ENCODE measurements around the gene CSMD2. TPM values are rescaled to one million over a fixed set of nuclear protein-coding genes. Genes with fewer than 3 reads are reported as not detected.

Gene CSMD2
- total RNA-seq, 4 donors from 2014 or later = 0.09 to 0.20 TPM; not detected in 2

DNA sequence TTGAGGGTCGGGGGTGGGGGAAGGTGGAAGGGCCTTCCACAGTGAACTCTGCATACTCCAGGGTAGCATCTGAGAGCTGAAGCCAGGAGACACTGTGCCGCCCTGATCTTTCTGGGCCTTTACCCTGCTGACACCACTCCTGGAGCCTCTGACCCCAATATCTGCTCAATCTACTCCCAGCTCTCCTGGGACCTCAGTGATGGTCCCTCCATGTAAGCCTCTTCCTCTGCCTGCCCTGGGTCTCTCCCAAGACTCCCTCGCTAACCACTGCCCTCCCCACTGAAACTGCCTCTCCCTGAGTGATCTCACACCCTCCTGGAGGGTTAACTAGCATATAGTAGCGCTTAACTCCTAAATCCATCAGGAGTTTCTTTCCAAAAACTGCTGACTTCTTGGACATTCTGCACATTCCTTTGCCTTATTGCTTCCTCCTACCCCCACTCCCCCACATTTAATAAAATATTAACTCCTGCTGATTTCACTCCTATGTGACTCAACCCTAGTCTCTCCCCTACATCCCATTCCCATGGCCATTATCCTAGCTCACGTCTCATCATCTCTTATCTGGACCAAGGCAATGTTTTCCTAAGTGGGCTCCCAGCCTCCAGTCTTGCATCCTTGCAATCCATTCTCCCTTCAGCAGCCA, 155.6 kb downstream of the CSMD2 start:
- Histone ChIP-seq H3K4me3 (no peak overlapping the region), H3K36me3 (no peaks in the 10 kb centered on the region), H3K27ac (no peak overlapping the region), H3K9me3 (no peaks in the 10 kb centered on the region), H3K4me1 (no peaks in the 10 kb centered on the region), H3K27me3 (no peaks in the 10 kb centered on the region)
- DNase-seq (no peak), ATAC-seq (no peak)
- intact Hi-C loops (cut with DNase I; ENCODE audit: low total_unique reads) (no loop called here), in situ Hi-C loops (cut with MboI; ENCODE audit: low sequenced_read_pairs in 4 of 4) (no loop called here)
- TF ChIP-seq POLR2A (IDR thresholded peaks at IDR 0.05) = no peak
- TF ChIP-seq, protein P1, sequence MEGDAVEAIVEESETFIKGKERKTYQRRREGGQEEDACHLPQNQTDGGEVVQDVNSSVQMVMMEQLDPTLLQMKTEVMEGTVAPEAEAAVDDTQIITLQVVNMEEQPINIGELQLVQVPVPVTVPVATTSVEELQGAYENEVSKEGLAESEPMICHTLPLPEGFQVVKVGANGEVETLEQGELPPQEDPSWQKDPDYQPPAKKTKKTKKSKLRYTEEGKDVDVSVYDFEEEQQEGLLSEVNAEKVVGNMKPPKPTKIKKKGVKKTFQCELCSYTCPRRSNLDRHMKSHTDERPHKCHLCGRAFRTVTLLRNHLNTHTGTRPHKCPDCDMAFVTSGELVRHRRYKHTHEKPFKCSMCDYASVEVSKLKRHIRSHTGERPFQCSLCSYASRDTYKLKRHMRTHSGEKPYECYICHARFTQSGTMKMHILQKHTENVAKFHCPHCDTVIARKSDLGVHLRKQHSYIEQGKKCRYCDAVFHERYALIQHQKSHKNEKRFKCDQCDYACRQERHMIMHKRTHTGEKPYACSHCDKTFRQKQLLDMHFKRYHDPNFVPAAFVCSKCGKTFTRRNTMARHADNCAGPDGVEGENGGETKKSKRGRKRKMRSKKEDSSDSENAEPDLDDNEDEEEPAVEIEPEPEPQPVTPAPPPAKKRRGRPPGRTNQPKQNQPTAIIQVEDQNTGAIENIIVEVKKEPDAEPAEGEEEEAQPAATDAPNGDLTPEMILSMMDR (IDR thresholded peaks at IDR 0.05 in 4 of 5, conservative IDR thresholded peaks at IDR 0.05 in 1 of 5) = no peak

DNA sequence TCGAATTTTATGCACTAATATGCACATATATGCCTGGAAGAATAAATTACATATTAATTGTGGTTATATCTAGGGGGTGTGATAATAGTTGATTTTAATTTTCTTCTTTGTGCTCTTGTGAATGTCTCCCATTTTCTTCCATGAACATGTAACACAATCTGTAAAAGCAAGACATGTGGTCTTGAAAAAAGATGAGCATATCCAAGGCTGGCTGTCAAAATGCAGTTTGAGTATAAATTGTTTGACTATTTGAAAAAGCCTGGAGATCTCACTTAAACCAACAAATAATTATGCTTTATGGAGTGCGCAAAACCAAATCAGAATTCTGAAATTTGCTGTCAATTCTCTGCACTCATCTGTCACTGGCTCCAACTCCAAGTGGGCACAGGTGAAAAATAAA, 157.3 kb downstream of the CSMD2 start:
- H3K27me3 ChIP-seq = no peaks in the 10 kb centered on the region
- no peaks in the 10 kb centered on the region for H3K9me3 ChIP-seq
- ATAC-seq (no peak), DNase-seq (no peak)
- no peak for TF ChIP-seq POLR2A (IDR thresholded peaks at IDR 0.05)
- TF ChIP-seq, protein P1 (IDR thresholded peaks at IDR 0.05 in 4 of 5, conservative IDR thresholded peaks at IDR 0.05 in 1 of 5) = no peak
- H3K4me1 ChIP-seq = no peaks in the 10 kb centered on the region
- in situ Hi-C loops (cut with MboI; ENCODE audit: low sequenced_read_pairs in 4 of 4) (no loop called here), intact Hi-C loops (cut with DNase I; ENCODE audit: low total_unique reads) (no loop called here)
- no peak overlapping the region for H3K27ac ChIP-seq
- H3K4me3 ChIP-seq = no peak overlapping the region
- no peaks in the 10 kb centered on the region for H3K36me3 ChIP-seq

DNA sequence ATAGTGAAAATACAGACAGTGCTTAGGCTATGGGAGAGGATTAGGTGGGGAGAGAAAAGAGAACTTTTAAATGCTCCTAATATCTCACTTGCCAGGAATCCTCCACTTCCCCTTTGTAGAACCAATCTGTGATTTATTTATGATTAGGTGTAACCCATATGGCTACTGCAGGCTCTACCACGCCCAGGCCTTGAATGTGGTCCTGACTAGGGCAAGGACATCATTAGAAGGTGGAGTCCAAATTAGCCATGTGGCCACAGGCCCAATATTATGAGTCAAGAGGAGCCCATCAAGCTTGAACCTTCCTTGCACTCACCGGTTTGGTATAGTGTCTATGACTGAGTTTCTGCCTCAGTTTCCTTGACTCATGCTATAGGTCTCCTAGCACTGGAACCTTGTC, 159.7 kb downstream of the CSMD2 start:
- no peak for DNase-seq
- no peak for ATAC-seq
- Histone ChIP-seq H3K4me1 (no peaks in the 10 kb centered on the region), H3K36me3 (no peaks in the 10 kb centered on the region), H3K27ac (no peak overlapping the region), H3K4me3 (no peak overlapping the region), H3K9me3 (no peaks in the 10 kb centered on the region), H3K27me3 (no peaks in the 10 kb centered on the region)
- in situ Hi-C loops (cut with MboI; ENCODE audit: low sequenced_read_pairs in 4 of 4) = no loop called here
- intact Hi-C loops (cut with DNase I; ENCODE audit: low total_unique reads) = no loop called here
- TF ChIP-seq, protein P1 (IDR thresholded peaks at IDR 0.05 in 4 of 5, conservative IDR thresholded peaks at IDR 0.05 in 1 of 5) = no peak
- no peak for TF ChIP-seq POLR2A (IDR thresholded peaks at IDR 0.05)

- TF ChIP-seq, protein P1 (IDR thresholded peaks at IDR 0.05 in 4 of 5, conservative IDR thresholded peaks at IDR 0.05 in 1 of 5) = no peak
- Histone ChIP-seq H3K27me3 (no peaks in the 10 kb centered on the region), H3K27ac (no peak overlapping the region), H3K4me1 (no peaks in the 10 kb centered on the region), H3K36me3 (no peaks in the 10 kb centered on the region), H3K4me3 (no peak overlapping the region), H3K9me3 (no peaks in the 10 kb centered on the region)
- ATAC-seq (no peak), DNase-seq (no peak)
- intact Hi-C loops (cut with DNase I; ENCODE audit: low total_unique reads) (no loop called here), in situ Hi-C loops (cut with MboI; ENCODE audit: low sequenced_read_pairs in 4 of 4) (no loop called here)
Observed at GRCh38 chr1:34002810-34003209, 162.2 kb downstream of the CSMD2 start.

All from gastrocnemius medialis (tissue), 4 donors.